IMR-90 (cell line): Measurements from ENCODE around the gene KLHL17. TPM values are rescaled to one million over a fixed set of nuclear protein-coding genes. Genes with fewer than 3 reads are reported as not detected.

Source experiments
- ATAC-seq: fragments of 200-7000 bp; cut with Tn5 transposase; 2 replicates; pipeline ENCODE4 v1.9.1; 2020; ENCODE audit warnings: low read depth, mild to moderate bottlenecking, moderate library complexity
- BruUV-seq: library from RNA; stranded (reverse); fragments of 400-500 nt; replicated peaks from 2 replicates; lab custom pipeline; 2021; lab: Mats Ljungman, UMichigan
- CTCF ChIA-PET: fragments of 300-600 bp; formaldehyde crosslinking; extraction: SDS; loops from one replicate; lab custom pipeline; 2021; ENCODE audit warnings: antibody characterized with exemption; lab: Yijun Ruan, JAX
- POLR2A ChIA-PET: fragments of 300-600 bp; sonication (Branson Sonifier 250); formaldehyde crosslinking; loops from one replicate; lab custom pipeline; 2022; ENCODE audit warnings: antibody characterized with exemption; ENCODE audit not compliant: unreplicated experiment; lab: Charles Lee
- DNase-seq: peaks from one replicate; pipeline ENCODE4 v3.0.0; 2013
- H2AFZ ChIP-seq: replicated peaks from 2 replicates; pipeline ENCODE3; 2013; ENCODE audit warnings: low read length, mild to moderate bottlenecking; ENCODE audit not compliant: poor library complexity
- H2AK5ac ChIP-seq: 2 replicates; pipeline ENCODE4 v1.6.1; 2013; ENCODE audit warnings: low read depth, low read length, inconsistent platforms
- H2AK9ac ChIP-seq: replicated peaks from 2 replicates; pipeline ENCODE3; 2013; ENCODE audit warnings: mild to moderate bottlenecking, low read depth, low read length, moderate library complexity; ENCODE audit not compliant: poor library complexity
- H2BK120ac ChIP-seq: 2 replicates; pipeline ENCODE4 v1.6.1; 2013; ENCODE audit warnings: low read depth, low read length, inconsistent platforms
- H2BK15ac ChIP-seq: 3 replicates; pipeline ENCODE4 v1.6.1; 2013; ENCODE audit warnings: low read depth, low read length, inconsistent platforms
- H2BK20ac ChIP-seq: 2 replicates; pipeline ENCODE4 v1.6.1; 2013; ENCODE audit warnings: low read depth, mild to moderate bottlenecking, inconsistent platforms, low read length, moderate library complexity
- H2BK5ac ChIP-seq: 2 replicates; pipeline ENCODE4 v1.6.1; 2013; ENCODE audit warnings: mild to moderate bottlenecking, low read depth, low read length, inconsistent platforms; ENCODE audit not compliant: poor library complexity, severe bottlenecking
- H3K14ac ChIP-seq: replicated peaks from 2 replicates; pipeline ENCODE4 v1.6.1; 2013; ENCODE audit warnings: low read depth, low read length, inconsistent platforms
- H3K18ac ChIP-seq: 2 replicates; pipeline ENCODE4 v1.6.1; 2013; ENCODE audit warnings: low read depth, low read length, control low read depth
- H3K23ac ChIP-seq: 2 replicates; pipeline ENCODE4 v1.6.1; 2013; ENCODE audit warnings: low read depth, low read length, inconsistent platforms
- H3K27ac ChIP-seq: 2 replicates; pipeline ENCODE4 v1.5.1; 2013; ENCODE audit warnings: mild to moderate bottlenecking, control low read depth, low read length; ENCODE audit not compliant: insufficient read depth
- H3K27me3 ChIP-seq: 2 replicates; pipeline ENCODE4 v1.6.1; 2013; ENCODE audit warnings: low read length; ENCODE audit not compliant: control insufficient read depth, insufficient read depth
- H3K36me3 ChIP-seq: 2 replicates; pipeline ENCODE4 v1.6.1; 2013; ENCODE audit warnings: low read length, mixed read lengths; ENCODE audit not compliant: control insufficient read depth, insufficient read depth
- H3K4ac ChIP-seq: 2 replicates; pipeline ENCODE4 v1.6.1; 2013; ENCODE audit warnings: low read depth, low read length, inconsistent platforms
- H3K4me1 ChIP-seq: 2 replicates; pipeline ENCODE4 v1.6.1; 2013; ENCODE audit warnings: low read length, mixed read lengths; ENCODE audit not compliant: control insufficient read depth, insufficient read depth
- H3K4me2 ChIP-seq: 2 replicates; pipeline ENCODE4 v1.6.1; 2013; ENCODE audit warnings: low read depth, mild to moderate bottlenecking, control low read depth, low read length, moderate library complexity
- H3K4me3 ChIP-seq: 2 replicates; pipeline ENCODE4 v1.5.1; 2013; ENCODE audit warnings: low read depth, mild to moderate bottlenecking, control low read depth, low read length, moderate library complexity; ENCODE audit not compliant: insufficient read depth
- H3K56ac ChIP-seq: 2 replicates; pipeline ENCODE4 v1.6.1; 2013; ENCODE audit warnings: low read length, inconsistent platforms; ENCODE audit not compliant: insufficient read depth; ENCODE audit errors: extremely low read depth
- H3K79me1 ChIP-seq, 2 experiments: 2 replicates each; pipeline ENCODE4 v1.6.1; 2013; ENCODE audit warnings: low read length in 2 of 2, inconsistent platforms in 1 of 2, low read depth in 1 of 2
- H3K9ac ChIP-seq: 2 replicates; pipeline ENCODE4 v1.6.1; 2013; ENCODE audit warnings: low read depth, low read length, control low read depth
- H3K9me1 ChIP-seq: 2 replicates; pipeline ENCODE4 v1.6.1; 2013; ENCODE audit warnings: low read length, inconsistent platforms; ENCODE audit not compliant: insufficient read depth
- H3K9me3 ChIP-seq: 2 replicates; pipeline ENCODE4 v1.6.1; 2013; ENCODE audit warnings: low read length; ENCODE audit not compliant: control insufficient read depth, insufficient read depth
- H4K20me1 ChIP-seq: 2 replicates; pipeline ENCODE4 v1.6.1; 2013; ENCODE audit warnings: low read length, inconsistent platforms; ENCODE audit not compliant: insufficient read depth
- H4K5ac ChIP-seq: 2 replicates; pipeline ENCODE4 v1.6.1; 2013; ENCODE audit warnings: mild to moderate bottlenecking, low read depth, low read length, control low read depth
- H4K8ac ChIP-seq, 2 experiments: 2 replicates each; pipeline ENCODE4 v1.6.1; 2013; ENCODE audit warnings: low read depth in 2 of 2, low read length in 2 of 2, control low read depth in 1 of 2, inconsistent platforms in 1 of 2
- H4K91ac ChIP-seq: 2 replicates; pipeline ENCODE4 v1.6.1; 2013; ENCODE audit warnings: low read depth, low read length, inconsistent platforms; ENCODE audit not compliant: insufficient read depth
- BHLHE40 ChIP-seq: fragments of 150-350 bp; IDR thresholded peaks from 2 replicates; pipeline ENCODE4 v1.6.1; 2016; ENCODE audit warnings: mild to moderate bottlenecking, low read depth, low read length
- CEBPB ChIP-seq: IDR thresholded peaks from 2 replicates; pipeline ENCODE4 v1.6.1; 2012; ENCODE audit warnings: low read depth, low read length, improper control_type of control experiment
- FOS ChIP-seq: fragments of 150-350 bp; IDR thresholded peaks from 2 replicates; pipeline ENCODE4 v1.6.1; 2016; ENCODE audit warnings: low read depth, low read length
- MAFK ChIP-seq: IDR thresholded peaks from 2 replicates; pipeline ENCODE4 v1.6.1; 2012; ENCODE audit warnings: low read depth, low read length, improper control_type of control experiment
- MXI1 ChIP-seq: IDR thresholded peaks from 2 replicates; pipeline ENCODE4 v1.6.1; 2012; ENCODE audit warnings: low read depth, mild to moderate bottlenecking, low read length, moderate library complexity, borderline replicate concordance
- NFE2L2 ChIP-seq: fragments of 150-350 bp; IDR thresholded peaks from 2 replicates; pipeline ENCODE4 v1.6.1; 2016; ENCODE audit warnings: low read depth, mild to moderate bottlenecking, low read length
- POLR2A ChIP-seq: IDR thresholded peaks from 2 replicates; pipeline ENCODE4 v1.6.1; 2012; ENCODE audit warnings: mild to moderate bottlenecking, low read depth, low read length
- RCOR1 ChIP-seq: IDR thresholded peaks from 2 replicates; pipeline ENCODE4 v1.6.1; 2012; ENCODE audit warnings: mild to moderate bottlenecking, low read length, improper control_type of control experiment; ENCODE audit not compliant: insufficient replicate concordance
- RFX5 ChIP-seq: IDR thresholded peaks from 2 replicates; pipeline ENCODE4 v1.8.0; 2012; ENCODE audit warnings: low read depth, mild to moderate bottlenecking, low read length, moderate library complexity
- WGBS, 2 experiments: methylation state at CpG; one replicate each; pipeline versions ENCODE4 v1.1.5 to v1.1.7; 2013; ENCODE audit warnings: missing lambda C conversion rate in 2 of 2; ENCODE audit not compliant: insufficient read length in 1 of 2; ENCODE audit errors: extremely low coverage in 2 of 2; 5-methylcytosine and 5-hydroxymethylcytosine counted together
- dilution Hi-C: fragments of 300-500 bp; cut with HindIII; formaldehyde crosslinking; loops from one replicate; pipeline ENCODE4 v1.14.3; 2018; ENCODE audit warnings: low sequenced_read_pairs; ENCODE audit not compliant: unreplicated experiment
- in situ Hi-C: fragments of 300-500 bp; cut with MboI; formaldehyde crosslinking; loops from 3 replicates; pipeline ENCODE4 v1.14.3; 2019; ENCODE audit warnings: low sequenced_read_pairs, inconsistent platforms, mixed read lengths
- intact Hi-C: fragments of 100-400 bp; cut with micrococcal nuclease; formaldehyde crosslinking; loops from 2 replicates; pipeline ENCODE4 v1.10.0; 2022
- polyA plus RNA-seq, 3 experiments: library from polyadenylated mRNA; depleted of rRNA; stranded (reverse); fragments of >200 nt; gene quantifications; 2 replicates each; pipeline ENCODE4 v1.2.3, GENCODE V29; 2012; ENCODE audit warnings: low replicate concordance in 1 of 3
- total RNA-seq: library from RNA; depleted of rRNA; stranded (reverse); fragments of >200 nt; gene quantifications from 2 replicates; pipeline ENCODE4 v1.2.3, GENCODE V29; 2012
- TF ChIP-seq, protein P1 (sequence below): conservative IDR thresholded peaks from 2 replicates; pipeline ENCODE4 v1.5.1; 2012; ENCODE audit warnings: mild to moderate bottlenecking, low read depth, low read length, improper control_type of control experiment
- TF ChIP-seq, protein P2 (sequence below): fragments of 150-350 bp; IDR thresholded peaks from 2 replicates; pipeline ENCODE4 v1.6.1; 2017; ENCODE audit warnings: mild to moderate bottlenecking, antibody characterized with exemption, low read length, low read depth

KLHL17 gene
- total and polyA plus RNA-seq, 2 of the 4 experiments (the other 2 are of a cell fraction) = 3.4 to 41.0 TPM

DNA sequence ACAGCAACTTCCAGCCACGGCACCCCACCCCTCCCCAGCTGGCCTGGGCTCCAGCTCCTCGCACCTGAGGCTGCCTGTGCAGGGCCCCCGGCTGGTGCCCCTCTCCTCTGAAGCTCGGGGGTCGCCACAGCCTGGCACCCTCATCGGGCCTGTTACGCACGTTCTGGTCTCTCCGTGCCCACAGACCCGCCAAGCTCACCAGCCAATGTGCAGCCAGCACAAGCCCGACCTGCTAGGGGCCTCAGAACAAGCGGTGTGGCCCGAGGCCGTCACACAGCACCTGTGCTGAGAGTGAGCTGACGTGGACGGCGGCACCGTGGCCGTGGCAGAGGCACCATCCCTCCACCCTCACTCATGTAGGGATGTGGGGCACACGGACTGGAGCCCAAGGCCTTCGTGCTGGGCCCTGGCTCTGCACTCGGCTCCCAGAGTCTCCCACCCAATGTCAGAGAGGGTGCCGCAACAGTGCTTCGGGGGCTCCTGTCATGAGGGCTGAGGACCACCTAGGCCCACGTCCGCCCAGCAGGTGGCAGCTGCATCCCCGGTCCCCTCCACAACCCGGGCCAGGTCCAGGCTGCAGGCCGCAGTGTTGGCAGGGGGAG is 41.0 kb upstream of the KLHL17 start:
- Histone ChIP-seq H4K8ac (no peak overlapping the region), H3K9ac (no peak overlapping the region), H2BK120ac (no peak overlapping the region), H3K4ac (no peak overlapping the region), H2BK15ac (no peak overlapping the region), H4K5ac (no peak overlapping the region), H3K56ac (no peak overlapping the region), H2BK20ac (no peak overlapping the region), H3K27me3 (no peaks in the 10 kb centered on the region; the same call in 1 of the 2 replicates), H2AFZ (no peak overlapping the region), H4K91ac (no peak overlapping the region; the same call in 1 of the 2 replicates), H2AK9ac (no peak overlapping the region), H3K9me3 (no peaks in the 10 kb centered on the region), H3K9me1 (peaks cover 5% of the 10 kb centered on the region), H3K79me1 (peaks cover 4 to 15% of the 10 kb centered on the region in 2 experiments; a peak in 1 of 4 replicates), H3K4me2 (no peak overlapping the region), H3K27ac (no peak overlapping the region), H3K4me1 (peaks cover 24% of the 10 kb centered on the region), H4K20me1 (peaks cover 3% of the 10 kb centered on the region), H3K18ac (no peak overlapping the region), H3K14ac (no peak overlapping the region), H3K4me3 (no peak overlapping the region), H2BK5ac (no peak overlapping the region), H3K23ac (no peak overlapping the region), H3K36me3 (peaks cover 2% of the 10 kb centered on the region; the same call in 1 of the 2 replicates), H2AK5ac (peak overlapping the region; percentile 44; the same call in 1 of the 2 replicates)
- in situ Hi-C loops (no loop called here), dilution Hi-C loops (no loop called here), intact Hi-C loops (no loop called here)
- 89% methylated on average over 12 of the region's 29 CpGs; no CpG with 5 or more reads in 1 of the 2 experiments for WGBS, 2 experiments
- ChIA-PET CTCF (no interaction called here), POLR2A (interaction anchor here (1.0 kb wide), 1 partner anchor 15 kb away, joined by 3 read pairs; no protein-coding TSS in a partner anchor)
- TF ChIP-seq, protein P1, sequence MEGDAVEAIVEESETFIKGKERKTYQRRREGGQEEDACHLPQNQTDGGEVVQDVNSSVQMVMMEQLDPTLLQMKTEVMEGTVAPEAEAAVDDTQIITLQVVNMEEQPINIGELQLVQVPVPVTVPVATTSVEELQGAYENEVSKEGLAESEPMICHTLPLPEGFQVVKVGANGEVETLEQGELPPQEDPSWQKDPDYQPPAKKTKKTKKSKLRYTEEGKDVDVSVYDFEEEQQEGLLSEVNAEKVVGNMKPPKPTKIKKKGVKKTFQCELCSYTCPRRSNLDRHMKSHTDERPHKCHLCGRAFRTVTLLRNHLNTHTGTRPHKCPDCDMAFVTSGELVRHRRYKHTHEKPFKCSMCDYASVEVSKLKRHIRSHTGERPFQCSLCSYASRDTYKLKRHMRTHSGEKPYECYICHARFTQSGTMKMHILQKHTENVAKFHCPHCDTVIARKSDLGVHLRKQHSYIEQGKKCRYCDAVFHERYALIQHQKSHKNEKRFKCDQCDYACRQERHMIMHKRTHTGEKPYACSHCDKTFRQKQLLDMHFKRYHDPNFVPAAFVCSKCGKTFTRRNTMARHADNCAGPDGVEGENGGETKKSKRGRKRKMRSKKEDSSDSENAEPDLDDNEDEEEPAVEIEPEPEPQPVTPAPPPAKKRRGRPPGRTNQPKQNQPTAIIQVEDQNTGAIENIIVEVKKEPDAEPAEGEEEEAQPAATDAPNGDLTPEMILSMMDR = no peak
- TF ChIP-seq MAFK = no peak
- no peak for TF ChIP-seq MXI1
- TF ChIP-seq CEBPB = no peak
- TF ChIP-seq NFE2L2 = no peak
- no peak for TF ChIP-seq POLR2A
- no peak for TF ChIP-seq RFX5
- no peak for TF ChIP-seq BHLHE40
- TF ChIP-seq, protein P2, sequence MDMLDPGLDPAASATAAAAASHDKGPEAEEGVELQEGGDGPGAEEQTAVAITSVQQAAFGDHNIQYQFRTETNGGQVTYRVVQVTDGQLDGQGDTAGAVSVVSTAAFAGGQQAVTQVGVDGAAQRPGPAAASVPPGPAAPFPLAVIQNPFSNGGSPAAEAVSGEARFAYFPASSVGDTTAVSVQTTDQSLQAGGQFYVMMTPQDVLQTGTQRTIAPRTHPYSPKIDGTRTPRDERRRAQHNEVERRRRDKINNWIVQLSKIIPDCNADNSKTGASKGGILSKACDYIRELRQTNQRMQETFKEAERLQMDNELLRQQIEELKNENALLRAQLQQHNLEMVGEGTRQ = no peak
- TF ChIP-seq RCOR1 = no peak
- TF ChIP-seq FOS = no peak
- ATAC-seq = no peak
- DNase-seq = no peak
- no TSS peak for BruUV-seq
